Chondrocyte (in vitro differentiated cells): ENCODE measurements around the gene GRIK4. TPM values are rescaled to one million over a fixed set of nuclear protein-coding genes. Genes with fewer than 3 reads are reported as not detected.

Source experiments
- DNase-seq: peaks from one replicate; pipeline ENCODE4 v3.0.0; 2021; ENCODE audit warnings: mixed read lengths, low spot score
- H3K27ac Mint-ChIP-seq: one replicate; pipeline ENCODE4 v1.8.0; 2021; ENCODE audit warnings: mild to moderate bottlenecking, moderate library complexity, mixed read lengths; ENCODE audit not compliant: unreplicated experiment
- H3K27me3 Mint-ChIP-seq: 2 replicates; pipeline ENCODE4 v1.8.0; 2021; ENCODE audit warnings: low read depth, mixed read lengths
- H3K36me3 Mint-ChIP-seq: 2 replicates; pipeline ENCODE4 v1.8.0; 2021; ENCODE audit warnings: low read depth, mixed read lengths
- H3K4me1 Mint-ChIP-seq: 2 replicates; pipeline ENCODE4 v1.8.0; 2021; ENCODE audit warnings: low read depth, mild to moderate bottlenecking, mixed read lengths
- H3K4me3 Mint-ChIP-seq: one replicate; pipeline ENCODE4 v1.8.0; 2021; ENCODE audit warnings: mild to moderate bottlenecking, moderate library complexity, mixed read lengths; ENCODE audit not compliant: unreplicated experiment
- H3K9me3 Mint-ChIP-seq: 2 replicates; pipeline ENCODE4 v1.8.0; 2021; ENCODE audit warnings: low read depth, mixed read lengths
- total RNA-seq: library from RNA; stranded (reverse); gene quantifications from 3 replicates; pipeline ENCODE4 v1.2.1, GENCODE V29; 2021
- TF ChIP-seq, protein P1 (sequence below): fragments of 200-600 bp; sonication (generic); IDR thresholded peaks from 2 replicates; pipeline ENCODE4 v1.5.0; 2021; ENCODE audit warnings: antibody characterized with exemption, mild to moderate bottlenecking, moderate library complexity

The GRIK4 gene
- total RNA-seq, 1 donor from 2014 or later = 0.37 TPM

DNA sequence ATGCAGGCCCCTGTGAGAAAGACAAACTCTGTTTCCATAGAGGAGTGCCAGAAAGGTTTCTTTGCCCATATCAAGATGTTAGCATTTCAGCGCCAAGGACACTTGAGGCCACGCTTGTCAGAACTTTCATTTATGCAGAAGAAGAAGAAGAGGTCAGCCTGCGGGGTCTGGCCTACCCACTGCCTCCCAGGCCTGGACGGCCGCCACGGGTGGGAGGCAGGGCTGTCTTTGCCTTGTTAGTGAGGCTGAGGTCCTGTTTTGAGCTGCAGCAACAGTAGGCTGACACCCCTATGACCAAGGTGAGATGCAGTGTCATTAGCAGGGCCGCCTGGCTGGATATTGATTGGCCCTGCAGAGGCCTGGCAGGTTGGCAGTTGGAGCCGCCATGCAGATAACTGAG lies 183.9 kb downstream of the GRIK4 start:
- Mint-ChIP-seq H3K4me1 (no peaks in the 10 kb centered on the region), H3K9me3 (no peaks in the 10 kb centered on the region), H3K27ac (no peak overlapping the region), H3K4me3 (no peak overlapping the region), H3K36me3 (peaks cover 2% of the 10 kb centered on the region), H3K27me3 (peaks cover 34% of the 10 kb centered on the region)
- no peak for DNase-seq
- TF ChIP-seq, protein P1, sequence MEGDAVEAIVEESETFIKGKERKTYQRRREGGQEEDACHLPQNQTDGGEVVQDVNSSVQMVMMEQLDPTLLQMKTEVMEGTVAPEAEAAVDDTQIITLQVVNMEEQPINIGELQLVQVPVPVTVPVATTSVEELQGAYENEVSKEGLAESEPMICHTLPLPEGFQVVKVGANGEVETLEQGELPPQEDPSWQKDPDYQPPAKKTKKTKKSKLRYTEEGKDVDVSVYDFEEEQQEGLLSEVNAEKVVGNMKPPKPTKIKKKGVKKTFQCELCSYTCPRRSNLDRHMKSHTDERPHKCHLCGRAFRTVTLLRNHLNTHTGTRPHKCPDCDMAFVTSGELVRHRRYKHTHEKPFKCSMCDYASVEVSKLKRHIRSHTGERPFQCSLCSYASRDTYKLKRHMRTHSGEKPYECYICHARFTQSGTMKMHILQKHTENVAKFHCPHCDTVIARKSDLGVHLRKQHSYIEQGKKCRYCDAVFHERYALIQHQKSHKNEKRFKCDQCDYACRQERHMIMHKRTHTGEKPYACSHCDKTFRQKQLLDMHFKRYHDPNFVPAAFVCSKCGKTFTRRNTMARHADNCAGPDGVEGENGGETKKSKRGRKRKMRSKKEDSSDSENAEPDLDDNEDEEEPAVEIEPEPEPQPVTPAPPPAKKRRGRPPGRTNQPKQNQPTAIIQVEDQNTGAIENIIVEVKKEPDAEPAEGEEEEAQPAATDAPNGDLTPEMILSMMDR = no peak

DNA sequence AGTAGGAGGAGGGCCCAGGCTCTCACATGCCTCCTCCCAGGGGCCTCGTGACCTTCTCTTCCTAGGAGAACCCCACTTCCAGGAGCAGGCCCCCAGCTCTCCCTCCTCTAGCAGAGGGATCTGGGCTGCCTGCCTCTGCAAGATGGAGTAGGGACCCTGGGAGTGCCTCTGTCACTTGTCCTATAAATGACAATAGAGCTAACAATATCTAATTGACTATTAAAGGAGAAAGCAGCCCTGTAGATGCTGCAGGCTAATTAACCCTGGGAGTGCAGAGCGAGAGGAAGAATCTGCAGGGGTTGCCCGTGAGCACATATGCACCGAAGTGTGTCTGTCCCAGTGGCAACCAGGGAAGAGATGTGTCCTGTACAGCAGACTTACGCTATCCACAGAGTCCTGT lies 184.4 kb downstream of the GRIK4 start:
- Mint-ChIP-seq H3K27me3 (peaks cover 30% of the 10 kb centered on the region), H3K36me3 (peaks cover 2% of the 10 kb centered on the region), H3K9me3 (no peaks in the 10 kb centered on the region), H3K4me3 (no peak overlapping the region), H3K27ac (no peak overlapping the region), H3K4me1 (no peaks in the 10 kb centered on the region)
- DNase-seq = no peak
- TF ChIP-seq, protein P1 = no peak

DNA sequence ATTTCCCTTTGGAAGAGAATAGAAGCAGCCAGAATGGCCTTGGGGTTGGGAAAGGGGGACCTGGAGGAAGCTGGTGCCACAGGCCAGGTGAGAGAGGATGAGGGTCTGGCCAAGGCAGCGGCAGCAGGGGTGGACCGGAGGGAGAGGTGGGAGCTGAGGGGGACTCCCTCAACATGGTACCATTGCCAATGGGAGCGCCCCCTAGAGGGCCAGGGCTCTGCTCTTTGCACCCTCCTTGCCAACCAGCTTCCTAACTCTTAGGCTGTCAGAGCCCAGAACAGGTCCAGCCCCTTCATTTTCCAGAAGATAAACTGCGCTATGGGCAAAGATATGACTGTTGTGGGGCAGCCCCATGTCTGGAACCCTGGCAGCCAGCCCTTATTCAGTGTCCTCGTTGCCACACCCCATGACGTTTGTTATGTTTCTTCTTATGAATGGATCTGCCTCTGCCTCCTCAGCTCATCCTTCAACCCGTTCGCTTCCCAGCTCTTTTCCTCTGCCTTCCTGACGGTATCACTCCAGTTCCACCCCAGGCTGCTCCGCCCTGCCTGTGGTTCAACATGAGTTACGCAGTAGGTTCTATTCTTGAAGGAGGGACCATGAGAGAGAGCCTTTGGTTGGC lies 185.2 kb downstream of the GRIK4 start:
- peaks cover 2% of the 10 kb centered on the region for H3K36me3 Mint-ChIP-seq
- DNase-seq = no peak
- H3K9me3 Mint-ChIP-seq = peaks cover 3% of the 10 kb centered on the region
- no peak overlapping the region for H3K4me3 Mint-ChIP-seq
- H3K4me1 Mint-ChIP-seq = no peaks in the 10 kb centered on the region
- H3K27me3 Mint-ChIP-seq = peaks cover 28% of the 10 kb centered on the region
- TF ChIP-seq, protein P1 = peak; percentile 24
- no peak overlapping the region for H3K27ac Mint-ChIP-seq

DNA sequence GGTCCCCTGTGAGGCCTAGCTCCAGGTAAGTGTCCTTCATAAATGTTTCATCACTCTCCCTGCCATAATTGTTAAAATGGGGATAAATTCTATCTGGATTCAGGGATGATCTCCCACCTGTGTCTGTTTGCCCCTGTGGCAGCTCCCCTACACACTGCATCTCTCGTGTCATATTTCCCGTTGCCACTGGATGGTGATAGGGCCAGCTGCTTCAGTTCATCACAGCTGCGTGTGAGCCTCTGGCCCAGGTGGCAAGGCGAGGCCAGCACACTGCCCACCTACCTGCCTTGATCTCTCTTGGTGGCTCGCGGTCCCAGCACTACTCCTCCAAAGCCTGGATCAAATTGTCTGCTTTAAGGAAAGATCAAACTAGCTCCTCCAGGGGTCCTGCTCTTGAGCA lies 187.4 kb downstream of the GRIK4 start:
- Mint-ChIP-seq H3K9me3 (peaks cover 3% of the 10 kb centered on the region), H3K36me3 (no peaks in the 10 kb centered on the region), H3K27ac (no peak overlapping the region), H3K27me3 (peaks cover 20% of the 10 kb centered on the region), H3K4me1 (no peaks in the 10 kb centered on the region), H3K4me3 (no peak overlapping the region)
- TF ChIP-seq, protein P1 = no peak
- no peak for DNase-seq

DNA sequence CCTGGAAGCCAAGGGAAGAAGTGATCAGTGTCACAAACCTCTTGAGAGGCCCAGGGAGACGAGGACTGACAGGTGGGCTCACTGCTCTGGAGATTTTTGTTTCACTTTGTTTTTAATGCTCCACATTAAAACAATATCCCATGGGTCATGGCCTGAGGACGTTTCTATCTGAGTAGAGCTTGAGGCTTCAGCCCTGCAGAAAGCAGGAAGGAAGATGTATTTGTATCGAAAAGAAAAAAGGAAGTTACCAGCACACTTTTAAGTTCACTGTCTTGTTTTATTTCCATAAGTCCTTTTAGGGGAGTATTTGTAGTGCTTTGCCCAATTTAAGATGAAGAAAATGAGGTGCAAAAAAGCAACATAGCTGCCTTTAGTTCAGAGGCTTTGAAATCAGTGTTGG lies 191.1 kb downstream of the GRIK4 start:
- TF ChIP-seq, protein P1 = no peak
- Mint-ChIP-seq H3K9me3 (peaks cover 22% of the 10 kb centered on the region), H3K27ac (no peak overlapping the region), H3K36me3 (peaks cover 1% of the 10 kb centered on the region), H3K4me3 (no peak overlapping the region), H3K4me1 (no peaks in the 10 kb centered on the region), H3K27me3 (peaks cover 12% of the 10 kb centered on the region)
- no peak for DNase-seq
